AG09319 (cell line): Measurements from ENCODE around the gene ITGB1.
"Not testable (repeated sequence)": the region's sequence is repeated elsewhere in the genome, so short reads cannot be mapped to it uniquely, and the experiment has no call there.

Experiments used
- DNase-seq: peaks from one replicate; pipeline ENCODE4 v3.0.0-alpha.2; 2010; ENCODE audit warnings: low read depth; ENCODE audit errors: extremely low read depth
- TF ChIP-seq, protein P1 (sequence below): IDR thresholded peaks from 2 replicates; pipeline ENCODE4 v1.5.1; 2011; ENCODE audit warnings: low read depth, mild to moderate bottlenecking, inconsistent platforms, low read length, moderate library complexity

ITGB1 gene

DNA sequence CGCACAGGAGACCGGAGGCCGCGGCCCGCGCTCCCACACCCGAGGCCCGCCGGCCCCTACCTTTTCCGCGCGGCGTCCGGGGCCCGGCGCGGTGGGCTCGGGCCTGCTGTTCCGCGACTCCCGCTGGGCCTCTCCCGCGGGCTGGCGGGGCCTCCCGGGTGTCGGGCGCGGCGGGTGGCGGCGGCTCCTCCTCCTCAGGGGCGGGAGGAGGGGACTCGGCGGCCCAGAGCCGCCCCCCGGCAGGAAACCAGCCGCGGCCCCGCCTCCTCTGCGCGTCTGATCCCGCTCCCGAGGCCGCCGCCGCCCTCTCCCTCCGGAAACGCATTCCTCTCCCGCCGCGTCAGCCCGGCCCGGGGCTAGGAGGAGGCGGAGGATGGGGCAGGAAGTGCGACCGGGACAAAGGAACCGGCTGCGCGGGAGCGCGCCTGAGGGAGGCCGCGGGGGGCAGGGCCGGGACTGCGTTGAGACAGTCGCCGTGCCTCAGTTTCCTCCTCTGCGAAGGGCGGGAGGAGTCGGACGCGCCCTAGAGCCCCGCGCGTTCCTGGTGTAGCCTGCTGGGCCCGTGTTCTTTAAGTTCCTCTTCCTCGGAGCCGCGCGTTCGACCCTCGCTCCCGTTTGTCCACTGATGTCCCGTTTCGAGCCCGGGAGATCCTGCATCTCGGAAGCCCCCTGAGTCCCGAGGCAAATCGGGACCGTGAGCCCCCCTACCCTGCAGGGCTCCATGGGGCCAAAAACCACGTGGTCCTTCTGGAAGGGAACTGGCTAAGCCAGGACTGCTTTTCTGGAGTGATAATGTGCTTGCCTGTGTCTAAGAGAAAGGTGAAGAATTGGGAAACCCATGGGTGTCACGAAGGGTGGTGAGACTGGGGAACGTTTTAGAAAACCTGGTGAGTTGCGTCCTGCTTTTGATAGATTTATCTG, at the start of gene ITGB1:
ITGB1 (minus strand) TSS at position 146 of the 921 bp plus-strand sequence. CDS start 22,672 bp downstream, outside the sequence.
- DNase-seq = peak; percentile 94
- TF ChIP-seq, protein P1, sequence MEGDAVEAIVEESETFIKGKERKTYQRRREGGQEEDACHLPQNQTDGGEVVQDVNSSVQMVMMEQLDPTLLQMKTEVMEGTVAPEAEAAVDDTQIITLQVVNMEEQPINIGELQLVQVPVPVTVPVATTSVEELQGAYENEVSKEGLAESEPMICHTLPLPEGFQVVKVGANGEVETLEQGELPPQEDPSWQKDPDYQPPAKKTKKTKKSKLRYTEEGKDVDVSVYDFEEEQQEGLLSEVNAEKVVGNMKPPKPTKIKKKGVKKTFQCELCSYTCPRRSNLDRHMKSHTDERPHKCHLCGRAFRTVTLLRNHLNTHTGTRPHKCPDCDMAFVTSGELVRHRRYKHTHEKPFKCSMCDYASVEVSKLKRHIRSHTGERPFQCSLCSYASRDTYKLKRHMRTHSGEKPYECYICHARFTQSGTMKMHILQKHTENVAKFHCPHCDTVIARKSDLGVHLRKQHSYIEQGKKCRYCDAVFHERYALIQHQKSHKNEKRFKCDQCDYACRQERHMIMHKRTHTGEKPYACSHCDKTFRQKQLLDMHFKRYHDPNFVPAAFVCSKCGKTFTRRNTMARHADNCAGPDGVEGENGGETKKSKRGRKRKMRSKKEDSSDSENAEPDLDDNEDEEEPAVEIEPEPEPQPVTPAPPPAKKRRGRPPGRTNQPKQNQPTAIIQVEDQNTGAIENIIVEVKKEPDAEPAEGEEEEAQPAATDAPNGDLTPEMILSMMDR = no peak

DNA sequence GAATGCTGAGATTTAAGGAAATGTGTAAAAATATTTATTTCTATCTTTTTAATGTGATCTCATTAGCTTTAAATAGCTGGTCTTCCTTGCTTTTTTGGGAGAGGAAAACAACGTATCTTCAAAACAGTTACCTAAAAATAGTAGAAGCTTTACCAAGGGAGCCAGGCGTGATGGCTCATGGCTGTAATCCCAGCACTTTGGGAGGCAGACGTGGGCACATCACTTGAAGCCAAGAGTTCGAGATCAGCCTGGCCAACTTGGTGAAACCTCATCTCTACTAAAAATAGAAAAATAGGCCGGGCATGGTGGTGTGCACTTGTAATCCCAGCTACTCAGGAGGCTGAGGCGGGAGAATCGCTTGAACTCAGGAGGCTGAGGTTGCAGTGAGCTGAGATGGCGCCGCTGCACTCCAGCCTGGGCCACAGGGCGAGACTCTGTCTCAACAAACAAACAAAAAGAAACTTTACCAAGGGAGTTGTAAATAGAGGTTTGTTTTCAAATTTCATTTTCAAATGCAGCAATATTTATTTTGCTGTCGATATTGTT, 48.4 kb upstream of the ITGB1 start:
- TF ChIP-seq, protein P1 = no peak
- DNase-seq = no peak

DNA sequence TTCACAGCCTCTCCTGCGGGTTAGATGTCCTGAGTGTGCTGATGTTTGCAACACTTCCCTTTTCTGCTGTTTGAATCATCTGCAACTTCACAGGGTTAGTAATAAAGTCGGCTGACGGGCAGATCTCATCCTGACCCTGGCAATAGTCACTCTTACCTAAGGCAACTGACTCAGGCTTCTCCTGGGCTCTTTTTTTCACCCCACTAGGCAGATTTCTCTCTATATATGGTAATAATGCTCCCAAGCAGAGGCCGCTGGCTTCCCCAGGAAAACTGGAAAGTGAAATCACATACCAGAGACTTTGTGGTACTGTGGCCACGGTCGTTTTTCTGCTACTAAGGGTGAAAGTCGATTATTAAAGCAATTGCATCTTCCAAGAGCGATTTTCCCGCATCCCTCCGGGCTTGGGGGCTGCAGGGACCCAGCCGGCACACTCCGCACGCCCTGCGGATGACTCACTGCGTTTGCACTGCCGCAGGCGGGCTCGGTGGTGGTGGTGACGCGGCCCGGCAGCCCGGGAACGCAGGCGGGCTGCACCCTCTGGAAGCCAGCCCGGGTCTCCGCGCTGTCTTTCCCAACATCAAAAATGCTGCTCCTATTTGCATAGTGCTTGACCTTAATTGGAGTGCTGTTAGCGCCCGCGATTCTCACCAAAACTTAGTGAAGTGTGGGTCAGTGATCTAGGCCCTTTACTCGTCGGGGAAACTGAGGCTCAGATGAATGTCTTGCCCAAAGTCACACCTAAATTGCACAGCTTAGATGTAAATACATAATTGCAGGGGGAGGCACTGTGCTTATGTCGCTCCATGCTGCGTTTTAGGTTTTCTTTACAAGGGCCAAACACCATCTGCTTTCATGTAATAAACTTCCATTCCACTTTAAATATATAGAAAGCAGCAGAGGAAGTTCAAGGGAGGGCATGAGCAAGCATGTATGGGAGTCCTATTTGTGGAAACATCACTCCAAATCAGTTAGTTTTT, 47.6 kb upstream of the ITGB1 start:
- TF ChIP-seq, protein P1 = no peak
- DNase-seq = peak; percentile 80

DNA sequence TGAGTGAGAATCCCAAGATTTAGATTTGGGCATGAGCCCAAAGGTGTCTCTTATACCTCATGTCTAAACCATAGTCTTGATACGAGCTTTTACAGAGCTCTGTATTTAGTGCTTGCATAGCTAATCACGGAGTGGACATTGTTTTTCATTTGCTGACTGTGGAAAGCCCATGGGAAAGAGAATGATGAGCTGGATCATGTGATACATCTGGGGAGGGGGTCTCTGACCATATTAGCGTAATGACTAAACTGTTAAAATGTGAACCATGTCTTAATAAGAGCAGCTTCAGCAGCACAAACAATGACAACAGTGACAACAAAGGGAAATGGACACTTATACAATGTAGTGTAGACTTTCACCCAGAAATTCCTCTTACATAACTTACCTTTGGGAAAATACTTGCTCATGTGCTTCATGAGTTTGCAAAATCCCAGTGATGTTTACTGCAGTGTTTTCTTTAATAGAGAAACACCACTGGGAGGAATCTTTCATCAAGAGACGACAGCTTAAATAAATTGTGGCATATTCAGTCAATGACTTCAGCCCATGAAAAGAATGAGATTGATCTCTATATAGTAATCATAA, 44.0 kb upstream of the ITGB1 start:
- TF ChIP-seq, protein P1 = no peak
- no peak for DNase-seq

DNA sequence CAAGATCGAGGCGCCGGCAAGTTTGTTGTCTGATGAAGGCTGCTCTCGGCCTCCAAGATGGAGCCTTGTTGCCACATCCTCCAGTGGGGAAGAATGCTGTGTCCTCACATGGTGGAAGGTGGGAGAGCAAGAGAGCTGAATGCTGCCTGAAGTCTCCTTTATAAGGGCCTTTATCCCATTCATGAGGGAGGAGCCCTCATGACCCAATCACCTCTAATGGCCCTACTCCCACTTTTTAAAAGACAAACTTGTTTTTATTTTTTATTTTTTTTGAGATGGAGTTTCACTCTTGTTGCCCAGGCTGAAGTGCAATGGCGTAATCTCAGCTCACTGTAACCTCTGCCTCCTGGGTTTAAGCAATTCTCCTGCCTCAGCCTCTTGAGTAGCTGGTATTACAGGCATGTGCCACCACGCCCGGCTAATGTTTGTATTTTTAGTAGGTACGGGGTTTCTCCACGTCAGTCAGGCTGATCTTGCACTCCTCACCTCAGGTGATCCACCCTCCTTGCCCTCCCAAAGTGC, 40.1 kb upstream of the ITGB1 start:
- DNase-seq = not testable (repeated sequence)

DNA sequence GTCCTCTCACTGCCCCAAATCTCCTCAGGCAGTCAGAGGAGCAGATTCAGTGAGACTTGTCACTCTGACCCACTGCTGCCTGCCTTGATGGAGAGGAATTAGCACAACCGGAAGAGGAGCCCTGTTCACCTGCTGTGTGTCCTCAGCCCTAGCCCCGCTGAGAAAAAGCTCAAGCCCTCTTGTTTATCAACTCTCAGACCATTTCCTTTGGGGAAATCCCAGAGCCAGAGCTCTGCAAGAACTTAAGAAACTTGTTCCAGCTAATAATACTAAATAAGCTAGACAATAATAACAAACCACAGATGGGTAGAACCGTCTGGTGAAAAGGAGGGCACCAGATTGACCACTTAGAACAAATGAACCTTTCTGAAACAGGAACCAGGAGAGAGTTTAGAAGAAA, 37.7 kb upstream of the ITGB1 start:
- no peak for DNase-seq
- TF ChIP-seq, protein P1 = no peak

DNA sequence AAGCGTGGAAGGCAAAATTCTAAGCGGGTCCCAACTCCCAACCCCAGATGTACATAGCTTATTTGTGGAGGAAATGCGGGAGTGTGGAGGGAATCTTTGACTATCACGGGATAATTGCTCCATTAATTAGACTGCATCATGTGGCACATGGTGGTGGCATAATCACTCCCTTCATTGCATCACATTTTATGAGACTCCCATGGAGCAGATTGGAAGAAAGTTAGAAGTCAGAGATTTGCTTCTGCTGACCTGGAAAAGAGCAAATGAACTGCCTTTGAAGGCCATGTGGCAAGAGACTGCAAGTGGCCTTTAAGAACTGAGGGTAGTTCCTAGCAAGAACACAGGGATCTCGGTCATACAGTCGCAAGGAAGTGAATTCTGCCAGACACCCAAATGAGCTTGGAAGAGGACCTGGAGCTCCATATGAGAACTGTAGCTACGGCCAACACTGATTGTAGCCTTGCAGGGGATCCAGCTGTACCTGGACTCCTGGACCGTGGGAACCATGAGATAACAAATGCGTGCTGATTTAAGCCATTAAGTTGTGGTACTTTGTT, 37.1 kb upstream of the ITGB1 start:
- DNase-seq = no peak
- TF ChIP-seq, protein P1 = no peak

DNA sequence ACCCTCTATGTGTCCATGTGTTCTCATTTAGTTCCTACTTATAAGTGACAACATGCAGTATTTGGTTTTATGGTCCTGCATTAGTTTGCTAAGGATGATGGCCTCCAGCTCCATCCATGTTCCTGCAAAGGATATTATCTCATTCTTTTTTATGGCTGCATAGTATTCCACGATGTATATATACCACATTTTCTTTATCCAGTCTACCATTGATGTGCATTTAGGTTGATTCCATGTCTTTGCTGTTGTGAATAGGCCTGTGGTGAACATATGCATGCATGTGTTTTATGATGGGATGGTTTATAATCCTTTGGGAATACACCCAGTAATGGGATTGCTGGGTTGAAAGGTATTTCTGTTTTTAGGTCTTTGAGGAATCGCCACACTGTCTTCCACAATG, 36.6 kb upstream of the ITGB1 start:
- DNase-seq = not testable (repeated sequence)

DNA sequence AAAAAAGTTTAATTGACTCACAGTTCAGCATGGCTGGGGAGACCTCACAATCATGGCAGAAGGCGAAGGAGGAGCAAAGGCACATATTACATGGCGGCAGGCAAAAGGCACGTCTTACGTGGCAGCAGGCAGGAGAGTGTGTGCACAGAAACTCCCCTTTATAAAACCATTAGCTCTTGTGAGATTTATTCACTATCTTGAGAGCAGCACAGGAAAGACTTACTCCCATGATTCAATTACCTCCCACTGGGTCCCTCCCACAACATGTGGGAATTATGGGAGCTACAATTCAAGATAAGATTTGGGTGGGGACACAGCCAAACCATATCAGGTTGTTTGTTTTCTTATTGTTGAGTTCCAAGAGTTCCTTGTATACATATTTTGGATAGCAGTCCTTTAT, 34.3 kb upstream of the ITGB1 start:
- DNase-seq = not testable (repeated sequence)
